ENCODE measurements around the gene C12orf43.

Gene C12orf43

GRCh38 chr12:120984351-120984898 lies 31.9 kb downstream of the C12orf43 start:
- no peak for DNase-seq (ENCODE audit: low read depth)
- TF ChIP-seq, protein P1, sequence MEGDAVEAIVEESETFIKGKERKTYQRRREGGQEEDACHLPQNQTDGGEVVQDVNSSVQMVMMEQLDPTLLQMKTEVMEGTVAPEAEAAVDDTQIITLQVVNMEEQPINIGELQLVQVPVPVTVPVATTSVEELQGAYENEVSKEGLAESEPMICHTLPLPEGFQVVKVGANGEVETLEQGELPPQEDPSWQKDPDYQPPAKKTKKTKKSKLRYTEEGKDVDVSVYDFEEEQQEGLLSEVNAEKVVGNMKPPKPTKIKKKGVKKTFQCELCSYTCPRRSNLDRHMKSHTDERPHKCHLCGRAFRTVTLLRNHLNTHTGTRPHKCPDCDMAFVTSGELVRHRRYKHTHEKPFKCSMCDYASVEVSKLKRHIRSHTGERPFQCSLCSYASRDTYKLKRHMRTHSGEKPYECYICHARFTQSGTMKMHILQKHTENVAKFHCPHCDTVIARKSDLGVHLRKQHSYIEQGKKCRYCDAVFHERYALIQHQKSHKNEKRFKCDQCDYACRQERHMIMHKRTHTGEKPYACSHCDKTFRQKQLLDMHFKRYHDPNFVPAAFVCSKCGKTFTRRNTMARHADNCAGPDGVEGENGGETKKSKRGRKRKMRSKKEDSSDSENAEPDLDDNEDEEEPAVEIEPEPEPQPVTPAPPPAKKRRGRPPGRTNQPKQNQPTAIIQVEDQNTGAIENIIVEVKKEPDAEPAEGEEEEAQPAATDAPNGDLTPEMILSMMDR (IDR thresholded peaks at IDR 0.05; ENCODE audit: low read length, missing control alignments) = no peak
- H3K4me3 ChIP-seq (replicated peaks; ENCODE audit: low read depth, low read length) = no peak overlapping the region

GRCh38 chr12:120983759-120984158 lies 32.5 kb downstream of the C12orf43 start:
- H3K4me3 ChIP-seq (replicated peaks; ENCODE audit: low read depth, low read length) = no peak overlapping the region
- TF ChIP-seq, protein P1 (IDR thresholded peaks at IDR 0.05; ENCODE audit: low read length, missing control alignments) = no peak
- no peak for DNase-seq (ENCODE audit: low read depth)

DNA sequence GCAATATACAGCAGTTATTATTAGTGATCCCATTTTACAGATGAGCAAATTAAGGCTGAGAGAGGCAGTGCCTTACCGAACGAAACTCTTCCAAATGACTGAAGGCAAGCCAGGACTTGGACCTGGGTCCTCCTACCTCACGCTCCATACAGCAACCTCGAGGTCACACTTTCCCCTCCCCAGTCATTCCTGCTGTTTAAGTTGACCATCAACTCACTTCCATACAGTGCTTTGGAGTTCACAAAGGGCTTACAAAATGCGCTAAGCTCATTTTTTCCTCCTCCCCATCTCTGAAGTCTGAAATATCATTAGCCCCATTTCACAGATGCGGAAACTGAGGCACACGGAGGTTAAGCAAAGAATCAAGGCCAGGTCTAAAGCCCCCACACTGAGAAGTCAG lies 33.6 kb downstream of the C12orf43 start:
- no peak for DNase-seq (ENCODE audit: low read depth)
- TF ChIP-seq, protein P1 (IDR thresholded peaks at IDR 0.05; ENCODE audit: low read length, missing control alignments) = no peak

DNA sequence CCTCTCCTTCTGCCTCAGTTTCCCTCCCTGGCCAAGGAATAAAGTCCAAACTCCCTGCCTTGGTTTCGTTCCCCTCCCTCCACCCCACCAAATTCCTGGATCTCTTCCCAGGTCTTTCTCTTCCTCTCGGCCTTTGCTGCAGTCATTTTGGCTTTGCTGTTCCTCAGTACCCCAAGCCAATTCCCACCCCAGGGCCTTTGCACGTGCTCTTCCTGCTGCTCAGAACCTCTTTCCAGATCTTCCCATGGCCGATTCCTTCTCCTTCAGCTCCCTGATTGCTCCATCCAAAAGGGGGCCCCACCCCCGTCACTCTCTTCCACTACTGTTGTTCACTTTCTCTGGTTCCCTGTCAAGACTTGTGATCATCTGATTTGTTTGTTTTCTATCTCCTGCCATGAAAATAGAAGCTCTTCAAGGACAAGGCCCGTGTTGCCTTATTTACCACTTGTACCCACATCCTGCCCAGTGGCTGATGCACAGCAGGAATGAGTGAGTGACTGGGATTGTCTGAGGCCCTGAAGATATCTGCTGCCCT lies 34.8 kb downstream of the C12orf43 start:
- TF ChIP-seq, protein P1 (IDR thresholded peaks at IDR 0.05; ENCODE audit: low read length, missing control alignments) = no peak
- DNase-seq (ENCODE audit: low read depth) = no peak
- H3K4me3 ChIP-seq (replicated peaks; ENCODE audit: low read depth, low read length) = no peak overlapping the region

More for the DNA sequence above, 33.6 kb downstream of the C12orf43 start:
- no peak overlapping the region for H3K4me3 ChIP-seq (replicated peaks; ENCODE audit: low read depth, low read length)

DNA sequence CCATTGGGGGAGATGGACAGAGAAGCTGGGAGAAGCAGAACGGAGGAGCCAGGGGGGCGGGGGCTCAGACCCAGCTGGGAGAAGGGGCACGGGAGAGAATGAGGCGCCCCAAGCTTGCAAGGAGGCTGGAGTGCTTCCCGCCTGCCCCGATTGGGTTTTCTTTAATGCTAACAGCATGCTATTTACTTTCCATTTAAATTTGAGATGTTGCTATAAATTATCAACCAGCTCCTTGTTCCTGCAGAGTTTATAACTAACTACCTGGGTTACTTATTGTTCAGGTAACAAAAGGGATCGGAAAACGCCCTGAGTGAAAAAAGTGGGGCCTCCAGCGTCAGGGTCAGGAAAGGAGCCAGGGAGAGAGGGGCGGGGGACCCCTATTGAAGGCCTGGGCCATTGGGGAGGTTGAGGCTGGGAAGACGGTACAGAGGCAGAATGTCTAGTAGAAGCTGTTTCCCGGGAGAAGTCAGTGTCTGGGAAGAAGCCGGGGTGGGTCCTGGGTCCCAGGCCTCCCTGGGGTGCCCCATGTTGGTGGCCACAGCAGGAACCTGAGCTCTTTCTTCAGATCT lies 35.4 kb downstream of the C12orf43 start:
- TF ChIP-seq, protein P1 (IDR thresholded peaks at IDR 0.05; ENCODE audit: low read length, missing control alignments) = no peak
- no peak for DNase-seq (ENCODE audit: low read depth)
- no peak overlapping the region for H3K4me3 ChIP-seq (replicated peaks; ENCODE audit: low read depth, low read length)

GRCh38 chr12:120979862-120980696 lies 36.2 kb downstream of the C12orf43 start:
- DNase-seq (ENCODE audit: low read depth) = no peak
- no peak overlapping the region for H3K4me3 ChIP-seq (replicated peaks; ENCODE audit: low read depth, low read length)
- TF ChIP-seq, protein P1 (IDR thresholded peaks at IDR 0.05; ENCODE audit: low read length, missing control alignments) = no peak
